Spleen (tissue), 11 donors: ENCODE data around the gene PCDHGB7. TPM values are rescaled to one million over a fixed set of nuclear protein-coding genes. Genes with fewer than 3 reads are reported as not detected.
"Not testable (repeated sequence)": the region's sequence is repeated elsewhere in the genome, so short reads cannot be mapped to it uniquely, and the experiment has no call there.

ENCODE experiments used
- DNase-seq: peaks from one replicate; pipeline ENCODE4 v3.0.0-alpha.2; 2020
- H3K27ac ChIP-seq, 8 donors: fragments of 200-600 bp; sonication (generic) in 7 of 8; 1 replicate in 4 of 8; 2 replicates in 4 of 8; pipeline versions ENCODE4 v1.5.0 to v1.8.0; 2016 to 2021; ENCODE audit warnings: inconsistent platforms in 4 of 8, mild to moderate bottlenecking in 4 of 8, moderate library complexity in 1 of 8
- H3K27me3 ChIP-seq, 7 donors: fragments of 200-600 bp; sonication (generic) in 6 of 7; replicated peaks in 1 of 7; 1 replicate in 4 of 7; 2 replicates in 3 of 7; pipeline versions ENCODE4 v1.5.0 to v1.8.0; 2016 to 2021; ENCODE audit warnings: inconsistent platforms in 3 of 7, mild to moderate bottlenecking in 1 of 7
- H3K36me3 ChIP-seq, 6 donors: fragments of 200-600 bp; sonication (generic) in 5 of 6; 1 replicate in 4 of 6; 2 replicates in 2 of 6; pipeline versions ENCODE4 v1.5.0 to v1.8.0; 2016 to 2021; ENCODE audit warnings: inconsistent platforms in 2 of 6
- H3K4me1 ChIP-seq, 6 donors: fragments of 200-600 bp; sonication (generic) in 5 of 6; 1 replicate in 3 of 6; 2 replicates in 3 of 6; pipeline versions ENCODE4 v1.5.0 to v1.8.0; 2016 to 2021; ENCODE audit warnings: inconsistent platforms in 3 of 6
- H3K4me3 ChIP-seq, 8 donors: fragments of 200-600 bp; sonication (generic) in 7 of 8; 1 replicate in 4 of 8; 2 replicates in 4 of 8; pipeline versions ENCODE4 v1.5.0 to v1.8.0; 2016 to 2021; ENCODE audit warnings: inconsistent platforms in 4 of 8, mild to moderate bottlenecking in 4 of 8, moderate library complexity in 2 of 8
- H3K9me3 ChIP-seq, 8 donors: fragments of 200-600 bp; sonication (generic) in 7 of 8; 1 replicate in 4 of 8; 2 replicates in 4 of 8; pipeline versions ENCODE4 v1.5.0 to v1.8.0; 2016 to 2021; ENCODE audit warnings: inconsistent platforms in 4 of 8
- POLR2A ChIP-seq, 3 donors: fragments of 450-650 bp; IDR thresholded peaks; one replicate each; pipeline ENCODE4 v1.5.1; 2017; ENCODE audit warnings: antibody characterized with exemption in 3 of 3, mild to moderate bottlenecking in 1 of 3
- POLR2AphosphoS5 ChIP-seq, 3 donors: sonication (generic); formaldehyde crosslinking; IDR thresholded peaks; one replicate each; pipeline ENCODE4 v1.5.1; 2017; ENCODE audit warnings: antibody characterized with exemption in 3 of 3
- WGBS, 5 donors: extraction: QIAGEN DNeasy Blood & Tissue Kit in 3 of 5; methylation state at CpG; one replicate each; pipeline versions ENCODE4 v1.1.5 to v1.1.7; 2013 to 2018; 5-methylcytosine and 5-hydroxymethylcytosine counted together
- intact Hi-C: fragments of 100-400 bp; cut with DNase I; formaldehyde crosslinking; loops from one replicate; pipeline ENCODE4 v1.15.0; 2023; ENCODE audit warnings: low total_unique reads
- polyA plus RNA-seq, 3 donors: library from polyadenylated mRNA; stranded (reverse); fragments of 200-250 nt; gene quantifications; one replicate each; pipeline ENCODE4 v1.2.1, GENCODE V29; 2013
- total RNA-seq, 7 donors: library from RNA; depleted of rRNA in 3 of 7; stranded (reverse); fragments of >200 nt in 3 of 7; fragmentation: NEBNext Ultra II Directional in 4 of 7; extraction: Animal tissue kit (Norgen Biotek cat#: 25700) in 4 of 7; gene quantifications; one replicate each; pipeline versions ENCODE4 v1.1.0 to v1.2.1, GENCODE V29; 2016 to 2021
- TF ChIP-seq, protein P1 (sequence below), 11 experiments: fragments of 200-600 bp in 7 of 11; fragments of 450-650 bp in 4 of 11; sonication (generic) in 4 of 11; IDR thresholded peaks in 8 of 11; conservative IDR thresholded peaks in 3 of 11; 1 replicate in 7 of 11; 2 replicates in 4 of 11; pipeline versions ENCODE4 v1.4.0 to v1.8.0; 2016 to 2021; ENCODE audit warnings: antibody characterized with exemption in 11 of 11, inconsistent platforms in 4 of 11, mild to moderate bottlenecking in 1 of 11
- donor health status: healthy with polysubstance abuse.
- donor health status: DM: no; HTN: no; CAD: no; lungs with moderate emphysema.
- donor health status: DM: no; HTN: no; CAD: no.
- donor health status: Bipolar disorder and iron deficiency.
- donor health status: healthy.
- donor health status: DM: no; HTN: no; CAD: no.
- donor health status: DM: yes; HTN: yes; CAD: no.

PCDHGB7 gene
- total and polyA plus RNA-seq, 10 donors = 0.14 to 11.9 (median 6.9) TPM

DNA sequence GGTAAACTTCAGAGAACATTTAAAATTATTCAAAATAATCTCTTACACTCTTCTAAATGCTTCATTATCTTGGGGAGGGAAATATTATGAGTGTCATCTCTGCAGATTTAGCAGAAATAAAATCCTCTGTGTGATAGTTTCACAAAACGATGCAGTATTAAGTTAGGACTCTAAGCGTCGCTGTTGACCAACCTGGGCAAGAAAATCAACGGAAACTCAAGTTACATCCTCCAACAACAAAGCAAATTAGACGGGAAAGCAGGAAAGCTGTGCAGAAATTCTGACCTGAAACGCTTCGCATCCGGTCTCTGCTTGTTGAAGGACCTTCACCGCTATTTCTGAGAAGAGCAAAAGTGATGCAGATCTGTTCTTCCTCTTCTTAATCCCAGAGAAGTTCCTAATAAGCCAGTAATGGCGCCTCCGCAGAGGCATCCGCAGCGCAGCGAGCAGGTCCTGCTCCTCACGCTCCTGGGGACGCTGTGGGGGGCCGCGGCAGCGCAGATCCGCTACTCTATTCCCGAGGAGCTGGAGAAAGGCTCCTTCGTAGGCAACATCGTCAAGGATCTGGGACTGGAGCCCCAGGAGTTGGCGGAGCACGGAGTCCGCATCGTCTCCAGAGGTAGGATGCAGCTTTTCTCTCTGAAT lies 43.7 kb upstream of the PCDHGB7 start, which contains the start of gene PCDHGA6:
Gene PCDHGA6, plus strand, starts transcription at position 219 of the 645 bp plus-strand sequence. Its CDS starts 193 bp downstream, at position 412.
- peaks cover 0 to 100% (median 98%) of the 10 kb centered on the region in 8 donors for H3K9me3 ChIP-seq
- H3K4me1 ChIP-seq = no peaks in the 10 kb centered on the region
- intact Hi-C loops = no loop called here
- WGBS, 5 donors = 21 to 31% (median 23%) methylated on average over 19 to 27 of the region's 27 CpGs
- no peaks in the 10 kb centered on the region for H3K36me3 ChIP-seq
- no peak within 1 kb of the TSS for H3K27ac ChIP-seq
- TF ChIP-seq POLR2AphosphoS5 (IDR thresholded peaks at IDR 0.05) = no peak
- TF ChIP-seq, protein P1, sequence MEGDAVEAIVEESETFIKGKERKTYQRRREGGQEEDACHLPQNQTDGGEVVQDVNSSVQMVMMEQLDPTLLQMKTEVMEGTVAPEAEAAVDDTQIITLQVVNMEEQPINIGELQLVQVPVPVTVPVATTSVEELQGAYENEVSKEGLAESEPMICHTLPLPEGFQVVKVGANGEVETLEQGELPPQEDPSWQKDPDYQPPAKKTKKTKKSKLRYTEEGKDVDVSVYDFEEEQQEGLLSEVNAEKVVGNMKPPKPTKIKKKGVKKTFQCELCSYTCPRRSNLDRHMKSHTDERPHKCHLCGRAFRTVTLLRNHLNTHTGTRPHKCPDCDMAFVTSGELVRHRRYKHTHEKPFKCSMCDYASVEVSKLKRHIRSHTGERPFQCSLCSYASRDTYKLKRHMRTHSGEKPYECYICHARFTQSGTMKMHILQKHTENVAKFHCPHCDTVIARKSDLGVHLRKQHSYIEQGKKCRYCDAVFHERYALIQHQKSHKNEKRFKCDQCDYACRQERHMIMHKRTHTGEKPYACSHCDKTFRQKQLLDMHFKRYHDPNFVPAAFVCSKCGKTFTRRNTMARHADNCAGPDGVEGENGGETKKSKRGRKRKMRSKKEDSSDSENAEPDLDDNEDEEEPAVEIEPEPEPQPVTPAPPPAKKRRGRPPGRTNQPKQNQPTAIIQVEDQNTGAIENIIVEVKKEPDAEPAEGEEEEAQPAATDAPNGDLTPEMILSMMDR (IDR thresholded peaks at IDR 0.05 in 8 of 11, conservative IDR thresholded peaks at IDR 0.05 in 3 of 11) = peak in 4 of 11 experiments; percentile 11 to 32 (median 18)
- TF ChIP-seq POLR2A (IDR thresholded peaks at IDR 0.05) = no peak
- no peak for DNase-seq
- peak within 1 kb of the TSS in 2 of 8 donors; percentile 25 to 55 for H3K4me3 ChIP-seq
- peaks cover 0 to 87% (median 10%) of the 10 kb centered on the region in 7 donors for H3K27me3 ChIP-seq

DNA sequence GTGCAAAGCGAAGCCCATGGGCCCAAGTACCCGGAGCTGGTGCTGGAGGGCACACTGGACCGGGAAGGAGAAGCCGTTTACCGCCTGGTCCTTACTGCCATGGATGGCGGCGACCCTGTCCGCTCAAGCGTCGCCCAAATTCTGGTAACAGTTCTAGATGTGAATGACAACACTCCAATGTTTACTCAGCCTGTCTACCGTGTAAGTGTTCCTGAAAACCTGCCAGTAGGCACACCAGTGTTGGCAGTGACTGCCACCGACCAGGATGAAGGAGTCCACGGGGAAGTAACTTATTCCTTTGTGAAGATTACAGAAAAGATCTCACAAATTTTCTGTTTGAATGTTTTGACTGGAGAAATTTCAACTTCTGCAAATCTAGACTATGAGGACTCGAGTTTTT lies 42.9 kb upstream of the PCDHGB7 start:
- TF ChIP-seq POLR2A (IDR thresholded peaks at IDR 0.05) (no peak), POLR2AphosphoS5 (IDR thresholded peaks at IDR 0.05) (no peak)
- TF ChIP-seq, protein P1 (IDR thresholded peaks at IDR 0.05 in 8 of 11, conservative IDR thresholded peaks at IDR 0.05 in 3 of 11) = no peak
- Histone ChIP-seq H3K4me3 (peak overlapping the region in 1 of 8 donors; percentile 55), H3K27ac (no peak overlapping the region), H3K4me1 (no peaks in the 10 kb centered on the region), H3K9me3 (peaks cover 0 to 100% (median 98%) of the 10 kb centered on the region in 8 donors), H3K36me3 (no peaks in the 10 kb centered on the region), H3K27me3 (peaks cover 0 to 79% (median 10%) of the 10 kb centered on the region in 7 donors)
- intact Hi-C loops = no loop called here
- 51 to 66% (median 56%) methylated on average over 14 of the region's 14 CpGs for WGBS, 5 donors
- DNase-seq = no peak

DNA sequence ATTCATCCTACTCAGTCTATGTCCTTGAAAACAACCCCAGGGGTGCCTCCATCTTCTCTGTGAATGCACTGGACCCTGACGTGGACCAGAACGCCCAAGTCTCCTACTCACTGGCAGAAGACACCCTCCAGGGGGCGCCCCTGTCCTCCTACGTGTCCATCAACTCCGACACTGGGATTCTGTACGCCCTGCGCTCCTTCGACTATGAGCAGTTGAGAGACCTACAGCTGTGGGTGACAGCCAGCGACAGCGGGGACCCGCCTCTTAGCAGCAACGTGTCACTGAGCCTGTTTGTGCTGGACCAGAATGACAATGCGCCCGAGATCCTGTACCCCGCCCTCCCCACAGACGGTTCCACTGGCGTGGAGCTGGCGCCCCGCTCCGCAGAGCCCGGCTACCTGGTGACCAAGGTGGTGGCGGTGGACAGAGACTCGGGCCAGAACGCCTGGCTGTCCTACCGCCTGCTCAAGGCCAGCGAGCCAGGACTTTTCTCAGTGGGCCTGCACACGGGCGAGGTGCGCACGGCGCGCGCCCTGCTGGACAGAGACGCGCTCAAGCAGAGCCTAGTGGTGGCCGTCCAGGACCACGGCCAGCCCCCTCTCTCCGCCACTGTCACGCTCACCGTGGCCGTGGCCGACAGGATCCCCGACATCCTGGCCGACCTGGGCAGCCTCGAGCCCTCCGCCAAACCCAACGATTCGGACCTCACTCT lies 41.9 kb upstream of the PCDHGB7 start:
- 29 to 57% (median 52%) methylated on average over 10 to 43 of the region's 48 CpGs for WGBS, 5 donors
- peaks cover 0 to 75% (median 7%) of the 10 kb centered on the region in 7 donors for H3K27me3 ChIP-seq
- H3K9me3 ChIP-seq = peaks cover 0 to 100% (median 98%) of the 10 kb centered on the region in 8 donors
- intact Hi-C loops, H3K4me3 ChIP-seq, H3K36me3 ChIP-seq, H3K27ac ChIP-seq, DNase-seq, H3K4me1 ChIP-seq: not testable (repeated sequence)

GRCh38 chr5:141382469-141383294 lies 34.8 kb upstream of the PCDHGB7 start, which contains the start of gene PCDHGA7:
PCDHGA7 (plus strand) TSS chr5:141382742; CDS start chr5:141382900, 158 bp downstream.
- peak within 1 kb of the TSS in 2 of 8 donors; percentile 19 to 44 for H3K4me3 ChIP-seq

More at GRCh38 chr5:141382469-141383294, 34.8 kb upstream of the PCDHGB7 start, which contains the start of gene PCDHGA7:
- intact Hi-C loops = no loop called here
- TF ChIP-seq, protein P1 (IDR thresholded peaks at IDR 0.05 in 8 of 11, conservative IDR thresholded peaks at IDR 0.05 in 3 of 11) = no peak
- TF ChIP-seq POLR2A (IDR thresholded peaks at IDR 0.05) (no peak), POLR2AphosphoS5 (IDR thresholded peaks at IDR 0.05) (no peak)
- 14 to 24% (median 22%) methylated on average over 32 to 37 of the region's 37 CpGs for WGBS, 5 donors
- Histone ChIP-seq H3K27me3 (peaks cover 0 to 81% (median 18%) of the 10 kb centered on the region in 7 donors), H3K27ac (no peak within 1 kb of the TSS), H3K36me3 (no peaks in the 10 kb centered on the region), H3K4me1 (no peaks in the 10 kb centered on the region), H3K9me3 (peaks cover 0 to 100% (median 100%) of the 10 kb centered on the region in 8 donors)
- DNase-seq = no peak
